B cell (primary cell): Measurements from ENCODE around the gene CALN1. TPM values are rescaled to one million over a fixed set of nuclear protein-coding genes. Genes with fewer than 3 reads are reported as not detected.

ENCODE experiments used
- ATAC-seq: fragments of 200-7000 bp; cut with Tn5 transposase; one replicate; pipeline ENCODE4 v1.10.0; 2021; ENCODE audit warnings: low read depth, mild to moderate bottlenecking, moderate number of reproducible peaks, moderate library complexity
- CTCF ChIA-PET: fragments of 350-600 bp; sonication (Branson Sonifier 250); formaldehyde crosslinking; loops from one replicate; lab custom pipeline; 2021; ENCODE audit warnings: antibody characterized with exemption, inconsistent platforms; lab: Charles Lee
- POLR2A ChIA-PET: fragments of 350-600 bp; sonication (Branson Sonifier 250); formaldehyde crosslinking; loops from one replicate; lab custom pipeline; 2021; ENCODE audit warnings: antibody characterized with exemption; lab: Charles Lee
- DNase-seq: peaks from one replicate; pipeline ENCODE4 v3.0.0; 2013
- H2AFZ ChIP-seq: 2 replicates; pipeline ENCODE4 v1.6.1; 2012; ENCODE audit warnings: mild to moderate bottlenecking, low read depth, low read length; ENCODE audit not compliant: insufficient read depth, poor library complexity, severe bottlenecking
- H3K27ac ChIP-seq, 2 donors: 1 replicate in 1 of 2; 2 replicates in 1 of 2; pipeline ENCODE4 v1.5.1; 2012 to 2013; ENCODE audit warnings: low read length in 2 of 2, mild to moderate bottlenecking in 2 of 2, moderate library complexity in 1 of 2
- H3K27me3 ChIP-seq, 4 experiments: fragments of 200-600 bp in 1 of 4; sonication (generic) in 1 of 4; replicated peaks in 1 of 4; 1 replicate in 2 of 4; 2 replicates in 2 of 4; pipeline versions ENCODE4 v1.6.1 to v1.7.0; 2013 to 2016; ENCODE audit warnings: low read length in 3 of 4, mild to moderate bottlenecking in 2 of 4, mixed read lengths in 1 of 4, moderate library complexity in 1 of 4; ENCODE audit not compliant: insufficient read depth in 4 of 4, control insufficient read depth in 3 of 4; ENCODE audit errors: control extremely low read depth in 1 of 4
- H3K36me3 ChIP-seq, 2 experiments: replicated peaks in 1 of 2; 1 replicate in 1 of 2; 2 replicates in 1 of 2; pipeline versions ENCODE4 v1.6.1 to v1.7.1; 2013; ENCODE audit warnings: low read length in 1 of 2; ENCODE audit not compliant: insufficient read depth in 2 of 2, control insufficient read depth in 1 of 2; ENCODE audit errors: control extremely low read depth in 1 of 2, extremely low read depth in 1 of 2
- H3K4me1 ChIP-seq, 2 donors: fragments of 200-600 bp in 1 of 2; sonication (generic) in 1 of 2; 1 replicate in 1 of 2; 2 replicates in 1 of 2; pipeline versions ENCODE4 v1.5.1 to v1.6.1; 2013 to 2017; ENCODE audit warnings: low read length in 2 of 2; ENCODE audit not compliant: control insufficient read depth in 2 of 2, insufficient read depth in 2 of 2
- H3K4me2 ChIP-seq: replicated peaks from 2 replicates; pipeline ENCODE3; 2012; ENCODE audit warnings: mild to moderate bottlenecking, low read depth, low read length; ENCODE audit not compliant: poor library complexity, severe bottlenecking
- H3K4me3 ChIP-seq, 5 experiments: fragments of 200-600 bp in 1 of 5; sonication (generic) in 1 of 5; 1 replicate in 3 of 5; 2 replicates in 2 of 5; pipeline versions ENCODE4 v1.5.1 to v1.7.0; 2011 to 2016; ENCODE audit warnings: low read length in 4 of 5, mild to moderate bottlenecking in 4 of 5, low read depth in 2 of 5, control low read depth in 1 of 5, moderate library complexity in 1 of 5; ENCODE audit not compliant: insufficient read depth in 1 of 5; ENCODE audit errors: control extremely low read depth in 1 of 5, extremely low read depth in 1 of 5
- H3K79me2 ChIP-seq: fragments of 200-600 bp; sonication (generic); one replicate; pipeline ENCODE4 v1.6.0; 2016; ENCODE audit warnings: low read length; ENCODE audit not compliant: control insufficient read depth, insufficient read depth
- H3K9ac ChIP-seq: fragments of 200-600 bp; sonication (generic); 2 replicates; pipeline ENCODE4 v1.6.1; 2017; ENCODE audit warnings: mild to moderate bottlenecking, low read length, moderate library complexity
- H3K9me3 ChIP-seq, 3 donors: one replicate each; pipeline versions ENCODE4 v1.6.1 to v1.7.1; 2013; ENCODE audit warnings: low read length in 2 of 3; ENCODE audit not compliant: control insufficient read depth in 2 of 3, insufficient read depth in 1 of 3; ENCODE audit errors: control extremely low read depth in 1 of 3
- H4K20me1 ChIP-seq: 2 replicates; pipeline ENCODE4 v1.6.0; 2012; ENCODE audit warnings: mild to moderate bottlenecking, low read length; ENCODE audit not compliant: insufficient read depth, control insufficient read depth, poor library complexity, severe bottlenecking
- H3K27ac Mint-ChIP-seq: one replicate; pipeline ENCODE4 v1.8.0; 2021; ENCODE audit warnings: mixed read lengths
- H3K27me3 Mint-ChIP-seq: one replicate; pipeline ENCODE4 v1.8.0; 2021; ENCODE audit warnings: mixed read lengths
- H3K4me1 Mint-ChIP-seq: one replicate; pipeline ENCODE4 v1.8.0; 2021; ENCODE audit warnings: mixed read lengths
- H3K4me3 Mint-ChIP-seq: one replicate; pipeline ENCODE4 v1.8.0; 2021; ENCODE audit warnings: mixed read lengths
- H3K9me3 Mint-ChIP-seq: one replicate; pipeline ENCODE4 v1.8.0; 2022; ENCODE audit warnings: mixed read lengths; ENCODE audit not compliant: insufficient read depth
- CTCF ChIP-seq: fragments of 200-600 bp; IDR thresholded peaks from one replicate; pipeline ENCODE4 v1.8.0; 2022; ENCODE audit warnings: antibody characterized with exemption, mild to moderate bottlenecking
- EZH2 ChIP-seq: IDR thresholded peaks from 2 replicates; pipeline ENCODE4 v1.6.1; 2012; ENCODE audit warnings: borderline replicate concordance, low read depth, mild to moderate bottlenecking, moderate library complexity, low read length; ENCODE audit not compliant: insufficient read depth, poor library complexity, severe bottlenecking
- WGBS: methylation state at CpG from one replicate; pipeline ENCODE4 v1.1.5; 2013; ENCODE audit warnings: missing lambda C conversion rate; ENCODE audit not compliant: insufficient coverage; 5-methylcytosine and 5-hydroxymethylcytosine counted together
- intact Hi-C: fragments of 100-400 bp; cut with micrococcal nuclease; formaldehyde crosslinking; loops from one replicate; pipeline ENCODE4 v1.10.0; 2022
- polyA plus RNA-seq: library from polyadenylated mRNA; depleted of rRNA; stranded (reverse); fragments of >200 nt; gene quantifications from 2 replicates; pipeline ENCODE4 v1.2.3, GENCODE V29; 2012
- total RNA-seq, 2 donors: library from RNA; stranded (reverse); fragments of 120-200 nt in 1 of 2; gene quantifications; 1 replicate in 1 of 2; 2 replicates in 1 of 2; pipeline versions ENCODE4 v1.2.3 to v1.2.4, GENCODE V29; 2013 to 2022

CALN1 gene
- total and polyA plus RNA-seq, 2 donors (not counting 1 experiment from before 2014, with no cell fraction given) = not detected

- Histone ChIP-seq H3K27me3 (no peaks in the 10 kb centered on the region), H3K79me2 (no peaks in the 10 kb centered on the region), H3K4me2 (no peak overlapping the region), H2AFZ (no peak overlapping the region), H3K4me1 (no peaks in the 10 kb centered on the region), H3K27ac (no peak overlapping the region), H3K9ac (no peak overlapping the region), H3K9me3 (peaks cover 0 to 7% (median 0%) of the 10 kb centered on the region in 3 donors), H3K4me3 (no peak overlapping the region), H4K20me1 (no peaks in the 10 kb centered on the region), H3K36me3 (no peaks in the 10 kb centered on the region)
- intact Hi-C loops = no loop called here
- POLR2A ChIA-PET = no interaction called here
- no peak overlapping the region for H3K27ac Mint-ChIP-seq
- peaks cover 2% of the 10 kb centered on the region for H3K9me3 Mint-ChIP-seq
- CTCF ChIA-PET = no interaction called here
- 63% methylated on average over 3 of the region's 5 CpGs for WGBS
- no peak for DNase-seq
- H3K4me1 Mint-ChIP-seq = no peaks in the 10 kb centered on the region
- H3K27me3 Mint-ChIP-seq = no peaks in the 10 kb centered on the region
- H3K4me3 Mint-ChIP-seq = no peak overlapping the region
- no peak for ATAC-seq
- no peak for TF ChIP-seq EZH2
- no peak for TF ChIP-seq CTCF
These were observed 176.8 kb downstream of the CALN1 start for GRCh38 chr7:72235351-72235750.

- DNase-seq (no peak), ATAC-seq (no peak)
- H2AFZ ChIP-seq = no peak overlapping the region
- WGBS = 100% methylated on average over 1 of the region's 3 CpGs
- no peak overlapping the region for H3K27ac ChIP-seq
- peaks cover 2% of the 10 kb centered on the region for H3K9me3 Mint-ChIP-seq
- no peak overlapping the region for H3K4me2 ChIP-seq
- no peaks in the 10 kb centered on the region for H4K20me1 ChIP-seq
- no peak overlapping the region for H3K4me3 Mint-ChIP-seq
- H3K36me3 ChIP-seq = no peaks in the 10 kb centered on the region
- H3K27me3 ChIP-seq = no peaks in the 10 kb centered on the region
- H3K79me2 ChIP-seq = no peaks in the 10 kb centered on the region
- no peaks in the 10 kb centered on the region for H3K4me1 Mint-ChIP-seq
- no peak overlapping the region for H3K27ac Mint-ChIP-seq
- peaks cover 0 to 7% (median 0%) of the 10 kb centered on the region in 3 donors for H3K9me3 ChIP-seq
- H3K27me3 Mint-ChIP-seq = no peaks in the 10 kb centered on the region
- no peak overlapping the region for H3K4me3 ChIP-seq
- no peaks in the 10 kb centered on the region for H3K4me1 ChIP-seq
- POLR2A ChIA-PET = no interaction called here
- H3K9ac ChIP-seq = no peak overlapping the region
- TF ChIP-seq EZH2 = no peak
- TF ChIP-seq CTCF = no peak
- intact Hi-C loops = no loop called here
- CTCF ChIA-PET = no interaction called here
These were observed 178.1 kb downstream of the CALN1 start for GRCh38 chr7:72234086-72234485.
